Stimulated activated CD4-positive, alpha-beta T cell treated with anti-CD3 and anti-CD28 coated beads, Interleukin-1b, Interleukin-23, amount 100 ng/mL, for 4 hours (primary cell): ENCODE measurements around the gene SYCP2L.
"Not testable (repeated sequence)": the region's sequence is repeated elsewhere in the genome, so short reads cannot be mapped to it uniquely, and the experiment has no call there.

Source experiments
- DNase-seq, 2 donors: peaks; one replicate each; pipeline ENCODE4 v3.0.0-alpha.2; 2020; ENCODE audit warnings: low read depth in 2 of 2

Gene SYCP2L

GRCh38 chr6:10956776-10957175 is 69.9 kb downstream of the SYCP2L start:
- no peak for DNase-seq

GRCh38 chr6:10957414-10957886 is 70.6 kb downstream of the SYCP2L start:
- no peak for DNase-seq

- no peak for DNase-seq
Measured at GRCh38 chr6:10960171-10960570, 73.3 kb downstream of the SYCP2L start.

GRCh38 chr6:10961837-10962236 is 75.0 kb downstream of the SYCP2L start:
- DNase-seq, result no peak

- no peak for DNase-seq
Measured at GRCh38 chr6:10962673-10963072, 75.8 kb downstream of the SYCP2L start.

- no peak for DNase-seq
Measured at GRCh38 chr6:10963113-10963512, 76.3 kb downstream of the SYCP2L start.

GRCh38 chr6:10964684-10965083 is 77.8 kb downstream of the SYCP2L start:
- no peak for DNase-seq

- no peak for DNase-seq
Measured at GRCh38 chr6:10968776-10969175, 81.9 kb downstream of the SYCP2L start.

- no peak for DNase-seq
Measured at GRCh38 chr6:10970731-10971130, 83.9 kb downstream of the SYCP2L start.

- no peak for DNase-seq
Measured at GRCh38 chr6:10972196-10972595, 85.3 kb downstream of the SYCP2L start.

- no peak for DNase-seq
Measured at GRCh38 chr6:10976571-10976970, 89.7 kb downstream of the SYCP2L start.

- no peak for DNase-seq
Measured at GRCh38 chr6:10977231-10977968, 90.5 kb downstream of the SYCP2L start.

GRCh38 chr6:10979603-10980002 is 92.8 kb downstream of the SYCP2L start:
- no peak for DNase-seq

GRCh38 chr6:10981409-10981808 is 94.6 kb downstream of the SYCP2L start:
- DNase-seq, result no peak

- DNase-seq, result not testable (repeated sequence)
Measured at GRCh38 chr6:10984959-10985358, 98.1 kb downstream of the SYCP2L start.

GRCh38 chr6:10989587-10989986 is 102.7 kb downstream of the SYCP2L start:
- DNase-seq, result no peak

- DNase-seq, result no peak
Measured at GRCh38 chr6:10991115-10991514, 104.3 kb downstream of the SYCP2L start.

GRCh38 chr6:10993896-10994295 is 107.0 kb downstream of the SYCP2L start:
- no peak for DNase-seq

- no peak for DNase-seq
Measured at GRCh38 chr6:10995114-10995707, 108.4 kb downstream of the SYCP2L start.

- no peak for DNase-seq
Measured at GRCh38 chr6:10999994-11000393, 113.1 kb downstream of the SYCP2L start.

GRCh38 chr6:11002176-11002575 is 115.3 kb downstream of the SYCP2L start:
- DNase-seq, result no peak

GRCh38 chr6:11003297-11003696 is 116.4 kb downstream of the SYCP2L start:
- not testable (repeated sequence) for DNase-seq

GRCh38 chr6:11006061-11006460 is 119.2 kb downstream of the SYCP2L start:
- DNase-seq, result no peak
